Body of pancreas (tissue), 4 donors: Measurements from ENCODE around the gene TRAF3. TPM values are rescaled to one million over a fixed set of nuclear protein-coding genes. Genes with fewer than 3 reads are reported as not detected.

Experiments used
- ATAC-seq: fragments of 150-250 bp; one replicate; pipeline ENCODE4 v1.9.1; 2016
- DNase-seq, 4 donors: peaks; one replicate each; pipeline ENCODE4 v3.0.0-alpha.2; 2019
- H3K27ac ChIP-seq, 4 donors: fragments of 200-600 bp; sonication (generic); 1 replicate in 3 of 4; 2 replicates in 1 of 4; pipeline versions ENCODE4 v1.5.1 to v1.6.1; 2016 to 2019; ENCODE audit warnings: mild to moderate bottlenecking in 1 of 4, mixed read lengths in 1 of 4, moderate library complexity in 1 of 4
- H3K27me3 ChIP-seq, 2 donors: fragments of 200-600 bp; sonication (generic); one replicate each; pipeline ENCODE4 v1.6.0; 2016; ENCODE audit warnings: mild to moderate bottlenecking in 1 of 2
- H3K36me3 ChIP-seq, 2 donors: fragments of 200-600 bp; sonication (generic); replicated peaks in 1 of 2; 2 replicates each; pipeline ENCODE4 v1.5.1; 2016; ENCODE audit warnings: low read depth in 2 of 2; ENCODE audit not compliant: insufficient read depth in 1 of 2
- H3K4me1 ChIP-seq: fragments of 200-600 bp; sonication (generic); one replicate; pipeline ENCODE4 v1.6.0; 2016
- H3K4me3 ChIP-seq, 2 donors: fragments of 200-600 bp; sonication (generic); 1 replicate in 1 of 2; 2 replicates in 1 of 2; pipeline ENCODE4 v1.5.1; 2016 to 2019
- H3K9me3 ChIP-seq, 3 donors: fragments of 200-600 bp; sonication (generic); 1 replicate in 2 of 3; 2 replicates in 1 of 3; pipeline ENCODE4 v1.5.1; 2016
- POLR2A ChIP-seq, 3 donors: fragments of 450-650 bp; IDR thresholded peaks; one replicate each; pipeline ENCODE4 v1.6.1; 2016; ENCODE audit warnings: antibody characterized with exemption in 3 of 3, mild to moderate bottlenecking in 2 of 3
- WGBS, 2 donors: methylation state at CpG; one replicate each; pipeline ENCODE4 v1.1.5; 2017; 5-methylcytosine and 5-hydroxymethylcytosine counted together
- intact Hi-C: fragments of 100-400 bp; cut with DNase I; formaldehyde crosslinking; loops from one replicate; pipeline ENCODE4 v1.15.1; 2023
- total RNA-seq, 2 donors: library from RNA; depleted of rRNA; stranded (reverse); fragments of >200 nt; gene quantifications; one replicate each; pipeline ENCODE4 v1.1.0, GENCODE V29; 2016
- TF ChIP-seq, protein P1 (sequence below), 7 experiments: fragments of 450-650 bp in 4 of 7; fragments of 200-600 bp in 3 of 7; sonication (generic) in 3 of 7; IDR thresholded peaks; one replicate each; pipeline ENCODE4 v1.5.1; 2016 to 2019; ENCODE audit warnings: antibody characterized with exemption in 7 of 7

The TRAF3 gene
- total RNA-seq, 2 donors from 2014 or later: 10.4 to 22.7 TPM

DNA sequence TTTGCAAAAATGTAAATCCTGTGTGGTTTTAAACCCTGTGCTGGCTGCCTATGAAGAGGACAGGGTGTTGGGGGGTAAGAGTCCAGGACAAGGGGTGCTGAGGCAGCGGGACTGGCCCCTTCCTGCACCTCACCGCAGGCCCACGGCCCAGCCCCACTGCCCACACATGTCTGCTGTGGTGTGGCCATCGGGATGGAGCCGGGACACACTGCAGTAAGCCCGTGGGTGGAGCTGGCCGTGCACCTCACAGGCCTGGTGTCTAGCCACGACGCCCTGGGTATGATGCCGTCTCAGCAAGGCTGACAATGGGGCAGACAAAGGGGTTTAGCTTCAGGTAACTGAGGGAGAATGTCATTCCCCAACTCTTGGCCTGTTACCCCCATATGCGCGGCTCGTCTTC, 164.8 kb downstream of the TRAF3 start:
- intact Hi-C loops: no loop called here
- H3K4me3 ChIP-seq: no peak overlapping the region
- DNase-seq: no peak
- WGBS, 2 donors: 93 to 98% methylated on average over 11 to 13 of the region's 13 CpGs
- TF ChIP-seq, protein P1, sequence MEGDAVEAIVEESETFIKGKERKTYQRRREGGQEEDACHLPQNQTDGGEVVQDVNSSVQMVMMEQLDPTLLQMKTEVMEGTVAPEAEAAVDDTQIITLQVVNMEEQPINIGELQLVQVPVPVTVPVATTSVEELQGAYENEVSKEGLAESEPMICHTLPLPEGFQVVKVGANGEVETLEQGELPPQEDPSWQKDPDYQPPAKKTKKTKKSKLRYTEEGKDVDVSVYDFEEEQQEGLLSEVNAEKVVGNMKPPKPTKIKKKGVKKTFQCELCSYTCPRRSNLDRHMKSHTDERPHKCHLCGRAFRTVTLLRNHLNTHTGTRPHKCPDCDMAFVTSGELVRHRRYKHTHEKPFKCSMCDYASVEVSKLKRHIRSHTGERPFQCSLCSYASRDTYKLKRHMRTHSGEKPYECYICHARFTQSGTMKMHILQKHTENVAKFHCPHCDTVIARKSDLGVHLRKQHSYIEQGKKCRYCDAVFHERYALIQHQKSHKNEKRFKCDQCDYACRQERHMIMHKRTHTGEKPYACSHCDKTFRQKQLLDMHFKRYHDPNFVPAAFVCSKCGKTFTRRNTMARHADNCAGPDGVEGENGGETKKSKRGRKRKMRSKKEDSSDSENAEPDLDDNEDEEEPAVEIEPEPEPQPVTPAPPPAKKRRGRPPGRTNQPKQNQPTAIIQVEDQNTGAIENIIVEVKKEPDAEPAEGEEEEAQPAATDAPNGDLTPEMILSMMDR (IDR thresholded peaks at IDR 0.05): no peak
- no peak for TF ChIP-seq POLR2A (IDR thresholded peaks at IDR 0.05)
- no peak for ATAC-seq
- H3K27ac ChIP-seq: no peak overlapping the region
- H3K27me3 ChIP-seq: no peaks in the 10 kb centered on the region
- no peaks in the 10 kb centered on the region for H3K9me3 ChIP-seq
- H3K4me1 ChIP-seq: no peaks in the 10 kb centered on the region
- H3K36me3 ChIP-seq: peaks cover 18 to 57% of the 10 kb centered on the region in 2 donors

DNA sequence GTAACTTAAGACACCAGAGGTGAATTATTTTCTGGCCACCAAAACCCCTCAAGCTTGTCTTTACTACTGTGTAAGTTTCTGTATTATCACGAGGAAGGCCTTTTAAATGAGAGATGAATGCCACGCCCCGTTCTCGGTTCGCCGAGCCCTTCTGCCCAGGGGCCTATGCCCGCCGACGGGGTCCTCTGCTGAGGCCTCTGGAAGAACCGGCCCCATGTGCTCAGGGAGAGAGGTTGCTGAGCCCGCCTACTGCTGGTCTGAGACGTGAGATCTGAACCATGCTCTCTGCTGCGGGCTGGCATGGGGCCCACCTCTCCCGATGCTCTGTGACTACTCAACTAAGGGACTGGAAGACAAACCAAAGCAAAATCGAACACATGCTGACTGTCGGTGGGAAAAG, 166.2 kb downstream of the TRAF3 start:
- no peak overlapping the region for H3K4me3 ChIP-seq
- no peak overlapping the region for H3K27ac ChIP-seq
- no peaks in the 10 kb centered on the region for H3K4me1 ChIP-seq
- H3K36me3 ChIP-seq: peaks cover 18 to 48% of the 10 kb centered on the region in 2 donors
- DNase-seq (no peak), ATAC-seq (no peak)
- no peaks in the 10 kb centered on the region for H3K9me3 ChIP-seq
- 88 to 93% methylated on average over 16 of the region's 16 CpGs for WGBS, 2 donors
- no peak for TF ChIP-seq POLR2A (IDR thresholded peaks at IDR 0.05)
- TF ChIP-seq, protein P1 (IDR thresholded peaks at IDR 0.05): no peak
- H3K27me3 ChIP-seq: no peaks in the 10 kb centered on the region
- intact Hi-C loops: no loop called here

- TF ChIP-seq POLR2A (IDR thresholded peaks at IDR 0.05): no peak
- TF ChIP-seq, protein P1 (IDR thresholded peaks at IDR 0.05): no peak
- 95 to 96% methylated on average over 12 to 13 of the region's 15 CpGs for WGBS, 2 donors
- no peak for ATAC-seq
- Histone ChIP-seq H3K27me3 (no peaks in the 10 kb centered on the region), H3K36me3 (peaks cover 18 to 50% of the 10 kb centered on the region in 2 donors), H3K27ac (no peak overlapping the region), H3K4me1 (no peaks in the 10 kb centered on the region), H3K9me3 (no peaks in the 10 kb centered on the region), H3K4me3 (no peak overlapping the region)
- DNase-seq: no peak
- intact Hi-C loops: no loop called here
Observed at GRCh38 chr14:102943979-102944378, 166.7 kb downstream of the TRAF3 start.

DNA sequence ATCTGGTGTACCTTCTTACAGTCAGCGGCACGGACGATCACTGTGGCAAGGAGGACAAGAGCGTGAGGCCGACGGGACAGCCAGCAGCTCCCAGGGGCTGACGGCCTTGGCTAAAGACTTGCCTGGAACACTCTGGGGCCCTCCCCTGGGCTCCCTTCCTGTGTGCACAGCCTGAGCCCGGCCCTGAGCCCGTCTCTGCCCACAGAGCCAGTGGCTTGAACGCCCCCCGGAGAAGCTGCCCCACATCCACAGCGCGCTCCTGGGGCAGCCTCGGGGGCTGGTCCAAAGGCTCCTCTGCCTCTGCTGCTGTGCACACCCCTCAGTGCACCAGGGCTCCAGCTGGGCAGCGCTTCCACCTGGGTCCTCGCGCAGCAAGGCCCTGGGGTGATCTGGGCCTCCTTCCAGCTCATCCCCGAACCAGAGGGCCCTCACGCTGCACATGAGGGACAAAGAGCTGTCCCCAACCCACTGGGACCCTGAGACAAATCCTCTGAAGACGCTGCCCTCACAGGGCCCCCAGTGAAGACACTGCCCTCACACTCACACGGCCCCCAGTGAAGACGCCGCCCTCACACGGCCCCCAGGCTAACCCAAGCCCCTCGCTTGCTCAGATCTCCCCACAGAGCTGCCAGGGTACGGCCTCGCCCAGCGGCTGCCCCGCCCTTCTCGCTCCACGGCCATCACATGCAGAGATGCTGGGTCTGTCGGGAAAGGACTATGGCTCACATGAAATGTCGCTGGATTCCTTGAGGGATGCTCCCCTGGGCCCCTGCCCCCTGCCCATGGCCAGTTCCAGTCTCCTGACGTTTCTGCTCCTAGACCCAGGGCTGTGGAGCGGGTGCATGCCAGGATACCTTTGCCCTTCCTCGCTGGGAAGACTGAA, 167.4 kb downstream of the TRAF3 start:
- Histone ChIP-seq H3K27ac (no peak overlapping the region), H3K27me3 (no peaks in the 10 kb centered on the region), H3K9me3 (no peaks in the 10 kb centered on the region), H3K4me1 (no peaks in the 10 kb centered on the region), H3K36me3 (peaks cover 18 to 50% of the 10 kb centered on the region in 2 donors), H3K4me3 (no peak overlapping the region)
- WGBS, 2 donors: 91 to 93% methylated on average over 13 to 36 of the region's 36 CpGs
- TF ChIP-seq POLR2A (IDR thresholded peaks at IDR 0.05): no peak
- TF ChIP-seq, protein P1 (IDR thresholded peaks at IDR 0.05): no peak
- ATAC-seq (no peak), DNase-seq (no peak)
- intact Hi-C loops: no loop called here
